ENCODE data around the gene EMID1. TPM values are rescaled to one million over a fixed set of nuclear protein-coding genes. Genes with fewer than 3 reads are reported as not detected.

EMID1 gene
- total RNA-seq, 1 experiment from 2014 or later = 6.1 TPM

DNA sequence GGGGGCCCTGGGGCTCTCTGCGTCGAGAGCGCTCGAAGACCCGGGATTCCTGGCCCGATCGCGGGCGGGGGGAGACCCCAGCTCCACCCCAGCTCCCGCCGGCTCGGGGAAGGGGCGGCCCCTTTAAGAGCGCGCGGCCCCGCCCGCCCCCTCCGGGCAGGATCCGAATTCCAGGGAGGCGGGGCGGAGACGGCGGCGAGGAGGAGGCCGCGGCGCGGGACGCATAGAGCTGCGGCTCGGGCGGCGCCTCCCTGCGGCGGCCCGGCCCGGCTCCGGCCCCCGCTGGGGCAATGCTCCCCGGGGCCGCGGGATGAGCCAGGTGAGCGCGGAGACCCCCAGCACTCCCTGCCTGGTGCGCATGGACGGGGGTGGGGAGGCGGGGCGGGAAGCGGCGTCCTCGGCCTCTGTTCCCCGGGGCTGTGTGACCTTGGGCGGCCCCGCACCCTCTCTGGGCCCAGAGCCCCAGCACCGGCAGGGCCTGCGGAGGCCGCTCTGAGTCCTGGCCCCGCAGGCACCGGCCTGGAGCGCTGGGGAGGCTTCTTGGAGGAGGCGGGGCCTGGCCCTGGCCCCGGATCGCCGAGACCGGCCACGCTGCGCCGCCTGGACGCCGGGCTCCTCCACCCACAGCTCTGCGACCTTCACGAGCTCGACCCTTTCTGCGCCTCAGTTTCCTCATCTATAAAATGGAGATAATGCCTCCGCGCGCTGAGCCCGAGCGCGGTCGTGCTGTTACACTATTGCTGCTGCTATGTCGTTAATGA lies 101.3 kb downstream of the EMID1 start (continued):
- TF ChIP-seq, protein P1, sequence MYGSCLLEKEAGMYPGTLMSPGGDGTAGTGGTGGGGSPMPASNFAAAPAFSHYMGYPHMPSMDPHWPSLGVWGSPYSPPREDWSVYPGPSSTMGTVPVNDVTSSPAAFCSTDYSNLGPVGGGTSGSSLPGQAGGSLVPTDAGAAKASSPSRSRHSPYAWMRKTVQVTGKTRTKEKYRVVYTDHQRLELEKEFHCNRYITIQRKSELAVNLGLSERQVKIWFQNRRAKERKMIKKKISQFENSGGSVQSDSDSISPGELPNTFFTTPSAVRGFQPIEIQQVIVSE (CRISPR knock-in tag; IDR thresholded peaks at IDR 0.05; ENCODE audit: borderline replicate concordance) = no peak
- TF ChIP-seq CREM (CRISPR knock-in tag; IDR thresholded peaks at IDR 0.05) (no peak), NR3C1 (CRISPR knock-in tag; conservative IDR thresholded peaks at IDR 0.05; ENCODE audit: low read depth) (no peak), SMAD4 (CRISPR knock-in tag; IDR thresholded peaks at IDR 0.05) (no peak), RELA (CRISPR knock-in tag; IDR thresholded peaks at IDR 0.05; ENCODE audit: borderline replicate concordance) (no peak), ELF4 (CRISPR knock-in tag; IDR thresholded peaks at IDR 0.05; ENCODE audit: low read depth) (0 out of 2 replicates have a peak, but pooled peaks have one; percentile 71), GABPB1 (CRISPR knock-in tag; IDR thresholded peaks at IDR 0.05) (no peak)
- TF ChIP-seq, protein P2, sequence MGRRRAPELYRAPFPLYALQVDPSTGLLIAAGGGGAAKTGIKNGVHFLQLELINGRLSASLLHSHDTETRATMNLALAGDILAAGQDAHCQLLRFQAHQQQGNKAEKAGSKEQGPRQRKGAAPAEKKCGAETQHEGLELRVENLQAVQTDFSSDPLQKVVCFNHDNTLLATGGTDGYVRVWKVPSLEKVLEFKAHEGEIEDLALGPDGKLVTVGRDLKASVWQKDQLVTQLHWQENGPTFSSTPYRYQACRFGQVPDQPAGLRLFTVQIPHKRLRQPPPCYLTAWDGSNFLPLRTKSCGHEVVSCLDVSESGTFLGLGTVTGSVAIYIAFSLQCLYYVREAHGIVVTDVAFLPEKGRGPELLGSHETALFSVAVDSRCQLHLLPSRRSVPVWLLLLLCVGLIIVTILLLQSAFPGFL (CRISPR knock-in tag; IDR thresholded peaks at IDR 0.05; ENCODE audit: borderline replicate concordance) = no peak
- TF ChIP-seq, protein P3, sequence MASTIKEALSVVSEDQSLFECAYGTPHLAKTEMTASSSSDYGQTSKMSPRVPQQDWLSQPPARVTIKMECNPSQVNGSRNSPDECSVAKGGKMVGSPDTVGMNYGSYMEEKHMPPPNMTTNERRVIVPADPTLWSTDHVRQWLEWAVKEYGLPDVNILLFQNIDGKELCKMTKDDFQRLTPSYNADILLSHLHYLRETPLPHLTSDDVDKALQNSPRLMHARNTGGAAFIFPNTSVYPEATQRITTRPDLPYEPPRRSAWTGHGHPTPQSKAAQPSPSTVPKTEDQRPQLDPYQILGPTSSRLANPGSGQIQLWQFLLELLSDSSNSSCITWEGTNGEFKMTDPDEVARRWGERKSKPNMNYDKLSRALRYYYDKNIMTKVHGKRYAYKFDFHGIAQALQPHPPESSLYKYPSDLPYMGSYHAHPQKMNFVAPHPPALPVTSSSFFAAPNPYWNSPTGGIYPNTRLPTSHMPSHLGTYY (CRISPR knock-in tag; IDR thresholded peaks at IDR 0.05) = no peak
- TF ChIP-seq, protein P4, sequence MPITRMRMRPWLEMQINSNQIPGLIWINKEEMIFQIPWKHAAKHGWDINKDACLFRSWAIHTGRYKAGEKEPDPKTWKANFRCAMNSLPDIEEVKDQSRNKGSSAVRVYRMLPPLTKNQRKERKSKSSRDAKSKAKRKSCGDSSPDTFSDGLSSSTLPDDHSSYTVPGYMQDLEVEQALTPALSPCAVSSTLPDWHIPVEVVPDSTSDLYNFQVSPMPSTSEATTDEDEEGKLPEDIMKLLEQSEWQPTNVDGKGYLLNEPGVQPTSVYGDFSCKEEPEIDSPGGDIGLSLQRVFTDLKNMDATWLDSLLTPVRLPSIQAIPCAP (CRISPR knock-in tag; IDR thresholded peaks at IDR 0.05) = no peak
- TF ChIP-seq, protein P5, sequence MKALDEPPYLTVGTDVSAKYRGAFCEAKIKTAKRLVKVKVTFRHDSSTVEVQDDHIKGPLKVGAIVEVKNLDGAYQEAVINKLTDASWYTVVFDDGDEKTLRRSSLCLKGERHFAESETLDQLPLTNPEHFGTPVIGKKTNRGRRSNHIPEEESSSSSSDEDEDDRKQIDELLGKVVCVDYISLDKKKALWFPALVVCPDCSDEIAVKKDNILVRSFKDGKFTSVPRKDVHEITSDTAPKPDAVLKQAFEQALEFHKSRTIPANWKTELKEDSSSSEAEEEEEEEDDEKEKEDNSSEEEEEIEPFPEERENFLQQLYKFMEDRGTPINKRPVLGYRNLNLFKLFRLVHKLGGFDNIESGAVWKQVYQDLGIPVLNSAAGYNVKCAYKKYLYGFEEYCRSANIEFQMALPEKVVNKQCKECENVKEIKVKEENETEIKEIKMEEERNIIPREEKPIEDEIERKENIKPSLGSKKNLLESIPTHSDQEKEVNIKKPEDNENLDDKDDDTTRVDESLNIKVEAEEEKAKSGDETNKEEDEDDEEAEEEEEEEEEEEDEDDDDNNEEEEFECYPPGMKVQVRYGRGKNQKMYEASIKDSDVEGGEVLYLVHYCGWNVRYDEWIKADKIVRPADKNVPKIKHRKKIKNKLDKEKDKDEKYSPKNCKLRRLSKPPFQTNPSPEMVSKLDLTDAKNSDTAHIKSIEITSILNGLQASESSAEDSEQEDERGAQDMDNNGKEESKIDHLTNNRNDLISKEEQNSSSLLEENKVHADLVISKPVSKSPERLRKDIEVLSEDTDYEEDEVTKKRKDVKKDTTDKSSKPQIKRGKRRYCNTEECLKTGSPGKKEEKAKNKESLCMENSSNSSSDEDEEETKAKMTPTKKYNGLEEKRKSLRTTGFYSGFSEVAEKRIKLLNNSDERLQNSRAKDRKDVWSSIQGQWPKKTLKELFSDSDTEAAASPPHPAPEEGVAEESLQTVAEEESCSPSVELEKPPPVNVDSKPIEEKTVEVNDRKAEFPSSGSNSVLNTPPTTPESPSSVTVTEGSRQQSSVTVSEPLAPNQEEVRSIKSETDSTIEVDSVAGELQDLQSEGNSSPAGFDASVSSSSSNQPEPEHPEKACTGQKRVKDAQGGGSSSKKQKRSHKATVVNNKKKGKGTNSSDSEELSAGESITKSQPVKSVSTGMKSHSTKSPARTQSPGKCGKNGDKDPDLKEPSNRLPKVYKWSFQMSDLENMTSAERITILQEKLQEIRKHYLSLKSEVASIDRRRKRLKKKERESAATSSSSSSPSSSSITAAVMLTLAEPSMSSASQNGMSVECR (CRISPR knock-in tag; IDR thresholded peaks at IDR 0.05; ENCODE audit: borderline replicate concordance) = peak; percentile 16; the same call in 1 of the 2 replicates
- TF ChIP-seq, protein P6, sequence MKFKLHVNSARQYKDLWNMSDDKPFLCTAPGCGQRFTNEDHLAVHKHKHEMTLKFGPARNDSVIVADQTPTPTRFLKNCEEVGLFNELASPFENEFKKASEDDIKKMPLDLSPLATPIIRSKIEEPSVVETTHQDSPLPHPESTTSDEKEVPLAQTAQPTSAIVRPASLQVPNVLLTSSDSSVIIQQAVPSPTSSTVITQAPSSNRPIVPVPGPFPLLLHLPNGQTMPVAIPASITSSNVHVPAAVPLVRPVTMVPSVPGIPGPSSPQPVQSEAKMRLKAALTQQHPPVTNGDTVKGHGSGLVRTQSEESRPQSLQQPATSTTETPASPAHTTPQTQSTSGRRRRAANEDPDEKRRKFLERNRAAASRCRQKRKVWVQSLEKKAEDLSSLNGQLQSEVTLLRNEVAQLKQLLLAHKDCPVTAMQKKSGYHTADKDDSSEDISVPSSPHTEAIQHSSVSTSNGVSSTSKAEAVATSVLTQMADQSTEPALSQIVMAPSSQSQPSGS (CRISPR knock-in tag; IDR thresholded peaks at IDR 0.05; ENCODE audit: borderline replicate concordance, low read depth) = no peak

DNA sequence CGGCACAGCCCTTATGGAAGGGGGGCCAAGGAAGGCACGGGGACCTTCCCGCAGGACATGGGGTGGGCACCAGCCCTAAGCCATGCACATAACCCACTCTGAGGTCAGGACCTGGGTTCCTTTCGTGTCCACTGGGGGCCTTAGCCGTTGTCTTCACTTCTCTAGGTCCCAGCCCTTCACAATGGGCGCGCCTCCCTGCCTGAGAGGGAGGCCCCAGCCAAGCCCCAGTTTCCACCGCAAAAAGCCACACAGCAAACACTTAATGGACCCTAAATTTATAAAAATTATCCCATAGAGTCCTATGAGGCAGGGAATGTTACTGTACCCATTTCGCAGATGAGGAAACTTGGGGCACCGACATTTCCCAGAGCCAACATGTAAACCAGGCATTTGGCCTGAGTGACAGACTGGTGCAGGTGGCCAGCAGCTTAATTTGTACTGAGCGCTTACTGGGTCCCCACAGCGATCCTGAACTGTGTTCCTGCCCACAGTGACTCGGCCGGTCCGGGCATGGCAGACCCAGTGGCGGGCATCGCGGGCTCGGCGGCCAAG lies 102.0 kb downstream of the EMID1 start:
- POLR2A ChIA-PET = no interaction called here
- H3K4me3 Mint-ChIP-seq = peak overlapping the region; percentile 84
- H3K4me1 Mint-ChIP-seq = peaks cover 21% of the 10 kb centered on the region
- no peak for TF ChIP-seq SP1 (CRISPR knock-in tag; conservative IDR thresholded peaks at IDR 0.05)
- TF ChIP-seq FOXP1 (CRISPR knock-in tag; IDR thresholded peaks at IDR 0.05; ENCODE audit: borderline replicate concordance) = no peak
- no peak for TF ChIP-seq HMGA2 (CRISPR knock-in tag; IDR thresholded peaks at IDR 0.05)
- TF ChIP-seq NFE2L1 (CRISPR knock-in tag; IDR thresholded peaks at IDR 0.05) = no peak
- no peaks in the 10 kb centered on the region for H3K9me3 Mint-ChIP-seq
- no peak overlapping the region for H3K27ac Mint-ChIP-seq
- H3K27me3 Mint-ChIP-seq (ENCODE audit: low read depth) = peaks cover 10% of the 10 kb centered on the region
- no peaks in the 10 kb centered on the region for H3K36me3 Mint-ChIP-seq
- CTCF ChIA-PET = no interaction called here
- ATAC-seq = no peak
- DNase-seq (ENCODE audit: low spot score) = no peak

Measured in WTC11 (cell line).